ENCODE results near the gene DNAJC5G.
A peak's percentile ranks its signal among the peaks of the same experiment; 100 is the strongest.

The DNAJC5G gene
- long read RNA-seq, donor 1 = 0 reads
- long read RNA-seq, donor 2 = 0 reads
- long read RNA-seq, donor 3 = 0 reads
- long read RNA-seq, donor 4, partial matches to known transcripts = 0 of 1 reads
- long read RNA-seq, donor 4, other reads (novel, unspliced or antisense) = 0 of 1 reads
- long read RNA-seq, donor 5, partial matches to known transcripts = 0 of 1 reads
- long read RNA-seq, donor 5, other reads (novel, unspliced or antisense) = 0 of 1 reads
- long read RNA-seq, donor 6 = 0 reads
- long read RNA-seq, donor 7 = 0 reads
- long read RNA-seq, donor 8, partial matches to known transcripts = 0 of 1 reads
- long read RNA-seq, donor 8, other reads (novel, unspliced or antisense) = 0 of 1 reads

DNA sequence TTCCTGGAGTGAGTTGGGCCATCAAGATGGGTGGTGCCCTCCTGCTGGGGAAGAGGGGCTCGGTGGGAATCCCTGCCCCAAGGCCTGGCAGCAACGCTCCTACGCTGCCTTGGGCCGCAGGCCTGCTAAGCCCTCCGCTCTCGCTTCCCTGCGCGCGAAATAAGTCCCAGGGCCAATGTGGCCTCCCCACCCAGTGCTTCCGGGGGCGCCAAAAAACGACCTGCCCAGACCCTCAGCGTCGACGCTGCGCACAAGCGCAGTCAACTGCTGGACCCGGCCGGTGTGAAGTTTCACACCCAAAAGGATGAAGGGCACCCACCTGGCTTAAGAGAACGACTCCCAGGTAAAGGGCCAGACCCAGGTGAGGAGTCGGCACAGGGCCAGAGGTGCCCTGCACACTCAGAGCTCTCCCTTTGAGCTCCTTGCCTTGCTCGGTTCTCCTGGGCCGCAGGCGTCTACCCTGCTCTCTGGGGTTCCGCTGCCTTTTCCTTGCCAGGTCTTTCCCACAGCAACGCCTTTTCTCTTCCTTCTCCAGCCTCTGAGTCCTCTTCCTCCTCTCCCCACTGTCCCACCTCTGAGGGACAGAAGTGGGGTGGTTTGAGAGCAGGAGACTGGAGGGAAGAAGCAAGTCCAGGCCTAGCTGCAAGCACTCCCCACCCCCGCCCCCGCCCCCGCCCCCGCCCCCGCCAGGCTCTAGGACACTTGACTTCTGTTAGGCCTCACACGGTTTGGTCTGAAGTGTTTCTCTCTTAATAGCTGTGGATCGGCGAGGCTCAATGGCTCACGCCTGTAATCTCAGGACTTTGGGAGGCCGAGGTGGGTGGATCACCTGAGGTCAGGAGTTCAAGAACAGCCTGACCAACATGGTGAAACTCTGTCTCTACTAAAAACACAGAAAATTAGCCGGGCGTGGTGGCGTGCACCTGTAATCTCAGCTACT is at the start of gene DNAJC5G:
DNAJC5G (plus strand) TSS at position 223 of the 940 bp plus-strand sequence. CDS start 1,296 bp downstream, outside the sequence.
- no peak for DNase-seq

DNA sequence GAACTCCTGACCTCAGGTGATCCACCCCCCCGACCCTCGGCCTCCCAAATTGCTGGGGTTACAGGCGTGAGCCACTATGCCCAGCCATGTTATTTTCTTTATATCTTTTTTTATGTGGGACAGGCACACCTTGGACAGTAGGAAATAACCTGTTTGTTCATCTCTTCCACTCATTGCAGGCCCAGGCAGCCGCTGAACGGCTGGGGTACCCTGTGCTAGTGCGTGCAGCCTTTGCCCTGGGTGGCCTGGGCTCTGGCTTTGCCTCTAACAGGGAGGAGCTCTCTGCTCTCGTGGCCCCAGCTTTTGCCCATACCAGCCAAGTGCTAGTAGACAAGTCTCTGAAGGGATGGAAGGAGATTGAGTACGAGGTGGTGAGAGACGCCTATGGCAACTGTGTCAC is 49.7 kb upstream of the DNAJC5G start:
- no peak for DNase-seq

GRCh38 chr2:27227501-27227900 is 47.7 kb upstream of the DNAJC5G start:
- DNase-seq = no peak

GRCh38 chr2:27231921-27232320 is 43.3 kb upstream of the DNAJC5G start:
- no peak for DNase-seq

DNA sequence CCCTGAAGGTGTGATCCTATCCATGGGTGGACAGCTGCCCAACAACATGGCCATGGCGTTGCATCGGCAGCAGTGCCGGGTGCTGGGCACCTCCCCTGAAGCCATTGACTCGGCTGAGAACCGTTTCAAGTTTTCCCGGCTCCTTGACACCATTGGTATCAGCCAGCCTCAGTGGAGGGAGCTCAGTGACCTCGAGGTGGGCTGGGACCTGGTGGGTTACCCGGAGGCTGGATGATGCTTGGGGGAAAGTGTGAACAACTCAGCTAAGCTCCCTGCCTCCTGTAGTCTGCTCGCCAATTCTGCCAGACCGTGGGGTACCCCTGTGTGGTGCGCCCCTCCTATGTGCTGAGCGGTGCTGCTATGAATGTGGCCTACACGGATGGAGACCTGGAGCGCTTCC is 41.9 kb upstream of the DNAJC5G start:
- no peak for DNase-seq

GRCh38 chr2:27236136-27236535 is 39.1 kb upstream of the DNAJC5G start:
- DNase-seq = no peak

DNA sequence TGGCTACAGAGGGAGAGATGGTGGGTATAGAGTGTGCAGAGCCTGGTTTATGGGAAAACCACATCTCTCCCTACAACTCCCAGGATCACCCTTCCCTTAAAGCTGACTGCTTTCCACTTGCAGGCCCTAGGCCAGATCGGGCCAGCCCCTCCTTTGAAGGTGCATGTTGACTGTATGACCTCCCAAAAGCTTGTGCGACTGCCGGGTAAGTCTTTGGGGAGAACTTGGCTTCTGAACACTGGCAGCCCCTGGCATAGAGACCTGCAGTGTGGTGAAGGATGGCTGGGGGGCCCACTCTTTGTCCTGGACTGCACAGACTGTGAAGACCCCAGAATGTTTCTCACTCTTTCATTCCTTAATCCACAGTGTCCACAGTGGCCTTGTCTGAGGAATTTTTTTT is 38.6 kb upstream of the DNAJC5G start:
- no peak for DNase-seq

DNA sequence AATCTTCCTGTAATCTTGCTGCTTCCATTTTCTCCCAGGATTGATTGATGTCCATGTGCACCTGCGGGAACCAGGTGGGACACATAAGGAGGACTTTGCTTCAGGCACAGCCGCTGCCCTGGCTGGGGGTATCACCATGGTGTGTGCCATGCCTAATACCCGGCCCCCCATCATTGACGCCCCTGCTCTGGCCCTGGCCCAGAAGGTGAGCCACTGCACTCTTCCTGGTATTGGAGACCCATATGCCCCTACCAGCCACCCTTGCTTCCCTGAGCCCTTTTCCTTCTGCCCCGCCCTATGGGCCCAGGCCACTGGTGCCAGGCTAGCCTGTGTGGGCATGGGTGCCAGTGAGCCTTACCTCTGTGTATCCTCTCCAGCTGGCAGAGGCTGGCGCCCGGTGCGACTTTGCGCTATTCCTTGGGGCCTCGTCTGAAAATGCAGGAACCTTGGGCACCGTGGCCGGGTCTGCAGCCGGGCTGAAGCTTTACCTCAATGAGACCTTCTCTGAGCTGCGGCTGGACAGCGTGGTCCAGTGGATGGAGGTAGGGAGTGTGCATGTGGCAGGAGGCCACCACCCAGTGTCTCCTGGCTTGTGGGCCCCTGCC is 37.8 kb upstream of the DNAJC5G start:
- no peak for DNase-seq

DNA sequence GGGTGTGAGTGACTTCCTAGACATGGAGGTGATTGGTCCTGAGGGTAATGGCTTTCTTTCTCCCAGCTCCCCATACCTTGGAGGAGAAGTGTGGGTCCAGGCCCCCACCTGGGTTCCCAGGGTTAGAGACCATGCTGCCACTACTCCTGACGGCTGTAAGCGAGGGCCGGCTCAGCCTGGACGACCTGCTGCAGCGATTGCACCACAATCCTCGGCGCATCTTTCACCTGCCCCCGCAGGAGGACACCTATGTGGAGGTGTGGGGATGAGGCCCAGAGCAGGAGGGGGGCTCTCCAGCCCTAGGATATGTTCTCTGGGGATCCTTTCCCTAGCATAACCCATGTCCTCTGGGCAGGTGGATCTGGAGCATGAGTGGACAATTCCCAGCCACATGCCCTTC is 36.3 kb upstream of the DNAJC5G start:
- DNase-seq = no peak

- DNase-seq = no peak
Observed at GRCh38 chr2:27240406-27240805, 34.8 kb upstream of the DNAJC5G start.

GRCh38 chr2:27241761-27242613 is 33.2 kb upstream of the DNAJC5G start:
- DNase-seq = no peak

DNA sequence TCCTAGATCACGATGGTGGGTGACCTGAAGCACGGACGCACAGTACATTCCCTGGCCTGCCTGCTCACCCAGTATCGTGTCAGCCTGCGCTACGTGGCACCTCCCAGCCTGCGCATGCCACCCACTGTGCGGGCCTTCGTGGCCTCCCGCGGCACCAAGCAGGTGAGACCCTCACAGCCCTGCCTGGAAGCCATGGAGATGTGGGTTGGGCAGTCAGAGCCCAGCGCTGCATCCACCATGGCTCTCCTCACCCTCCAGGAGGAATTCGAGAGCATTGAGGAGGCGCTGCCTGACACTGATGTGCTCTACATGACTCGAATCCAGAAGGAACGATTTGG is 32.6 kb upstream of the DNAJC5G start:
- DNase-seq = no peak

- no peak for DNase-seq
Observed at GRCh38 chr2:27243391-27244130, 31.7 kb upstream of the DNAJC5G start.

- no peak for DNase-seq
Observed at GRCh38 chr2:27245116-27245515, 30.1 kb upstream of the DNAJC5G start.

DNA sequence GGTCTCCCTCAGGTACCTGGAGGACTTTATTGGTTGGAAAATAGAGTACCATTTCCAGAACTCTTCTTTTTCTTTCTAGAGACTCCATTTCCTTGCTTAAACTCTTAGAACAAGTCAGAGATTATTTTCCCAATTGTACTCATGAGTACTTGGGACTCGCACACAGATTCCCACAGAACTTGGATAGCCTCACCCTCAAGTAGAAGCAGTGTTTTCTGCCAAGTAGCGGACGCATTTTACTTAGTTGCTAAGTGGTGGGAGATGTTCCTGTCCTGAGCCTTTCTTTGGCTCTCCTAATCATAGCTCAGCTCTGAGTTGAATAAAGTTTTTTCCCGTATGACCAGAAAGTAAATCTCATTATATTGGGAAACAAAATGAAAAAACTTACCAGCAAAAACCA is 29.6 kb upstream of the DNAJC5G start:
- no peak for DNase-seq

DNA sequence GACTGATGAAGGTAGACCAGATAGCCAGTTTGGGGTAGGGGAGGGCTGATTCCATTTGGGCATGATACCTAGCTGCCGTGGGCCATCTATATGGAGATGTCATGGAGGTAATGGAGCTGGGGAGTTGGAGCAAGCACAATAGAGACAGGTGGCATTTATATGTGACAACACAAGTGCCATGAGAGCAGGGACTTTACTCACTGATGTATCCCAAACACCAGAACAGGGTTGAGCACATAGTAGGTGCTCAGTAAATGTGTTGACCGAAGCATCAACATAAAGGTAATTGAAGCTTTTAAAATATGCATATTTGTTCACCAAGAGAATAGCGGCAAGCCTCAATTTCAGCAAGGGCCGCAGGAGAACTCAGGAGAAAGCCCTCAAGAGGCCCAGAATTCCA is 27.3 kb upstream of the DNAJC5G start:
- DNase-seq = no peak

DNA sequence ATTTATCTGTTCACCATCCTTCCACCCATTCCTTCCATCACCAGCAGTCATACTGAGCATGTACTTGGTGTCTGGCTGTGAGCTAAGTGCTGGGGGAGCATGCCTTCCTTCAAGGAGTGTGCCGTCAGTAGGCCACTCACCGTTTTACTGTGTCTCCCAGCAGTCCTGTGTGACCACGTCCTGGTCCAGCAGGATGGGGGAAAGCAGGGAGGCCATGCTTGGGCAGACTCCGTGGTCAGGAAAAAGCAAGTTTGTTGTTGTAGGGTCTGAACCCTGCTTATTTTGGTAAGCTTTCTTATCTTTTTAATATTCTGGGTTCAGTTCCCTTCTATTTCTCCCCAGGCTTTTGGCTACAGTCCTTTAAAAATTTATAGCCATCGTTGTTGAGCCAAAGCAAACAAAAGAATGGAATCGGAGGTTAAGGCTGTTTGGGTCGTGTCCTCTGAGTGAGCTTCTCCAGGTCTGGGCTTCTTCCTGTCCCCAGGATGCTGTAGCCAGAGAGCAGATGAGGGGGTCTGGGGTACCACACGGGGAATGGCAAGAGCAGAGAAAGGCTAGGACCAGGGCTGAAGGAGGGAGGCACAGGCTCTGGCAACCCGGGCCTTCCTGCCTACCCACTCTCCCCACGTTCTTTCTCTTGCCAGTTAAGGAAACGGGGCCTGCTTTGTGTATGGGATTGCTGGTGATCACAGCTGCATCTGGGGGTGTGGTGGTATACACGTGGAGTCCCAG is 25.9 kb upstream of the DNAJC5G start:
- no peak for DNase-seq

- peak; percentile 68 for DNase-seq
Observed at GRCh38 chr2:27249891-27250651, 25.2 kb upstream of the DNAJC5G start.

- peak; percentile 20 for DNase-seq
Observed at GRCh38 chr2:27250652-27251379, 24.4 kb upstream of the DNAJC5G start.

Data from right kidney (tissue), 9 donors.